Amniotic epithelial cell (primary cell): Measurements from ENCODE around the gene IL18R1.
"Not testable (repeated sequence)": the region's sequence is repeated elsewhere in the genome, so short reads cannot be mapped to it uniquely, and the experiment has no call there.

ENCODE experiments used
- DNase-seq: peaks from one replicate; pipeline ENCODE4 v3.0.0-alpha.2; 2010; ENCODE audit warnings: low read depth

IL18R1 gene

GRCh38 chr2:102355526-102356380 is at the start of gene IL18R1:
TSS of gene IL18R1 (plus strand) at chr2:102355796. CDS start at chr2:102362661, 6,865 bp downstream.
- DNase-seq, result peak; percentile 77

DNA sequence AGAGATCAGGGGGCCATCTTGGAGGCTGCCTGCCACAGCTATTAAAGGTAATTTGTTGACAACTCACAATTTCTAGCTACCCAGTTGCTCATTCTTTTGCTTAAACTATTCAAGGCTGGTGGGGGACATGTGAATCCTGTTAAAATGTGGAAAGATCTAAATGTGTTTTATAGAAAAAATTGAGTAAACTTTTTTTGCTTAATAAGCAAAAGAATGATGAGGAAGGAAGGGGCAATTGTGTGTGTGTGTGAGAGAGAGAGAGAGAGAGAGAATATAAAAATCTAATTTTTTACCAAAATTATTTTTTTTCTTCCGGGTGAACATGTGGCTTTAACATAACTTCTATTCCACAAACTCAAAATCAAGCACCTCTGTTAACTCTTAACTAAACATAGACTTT is 49.5 kb upstream of the IL18R1 start:
- DNase-seq, result no peak

DNA sequence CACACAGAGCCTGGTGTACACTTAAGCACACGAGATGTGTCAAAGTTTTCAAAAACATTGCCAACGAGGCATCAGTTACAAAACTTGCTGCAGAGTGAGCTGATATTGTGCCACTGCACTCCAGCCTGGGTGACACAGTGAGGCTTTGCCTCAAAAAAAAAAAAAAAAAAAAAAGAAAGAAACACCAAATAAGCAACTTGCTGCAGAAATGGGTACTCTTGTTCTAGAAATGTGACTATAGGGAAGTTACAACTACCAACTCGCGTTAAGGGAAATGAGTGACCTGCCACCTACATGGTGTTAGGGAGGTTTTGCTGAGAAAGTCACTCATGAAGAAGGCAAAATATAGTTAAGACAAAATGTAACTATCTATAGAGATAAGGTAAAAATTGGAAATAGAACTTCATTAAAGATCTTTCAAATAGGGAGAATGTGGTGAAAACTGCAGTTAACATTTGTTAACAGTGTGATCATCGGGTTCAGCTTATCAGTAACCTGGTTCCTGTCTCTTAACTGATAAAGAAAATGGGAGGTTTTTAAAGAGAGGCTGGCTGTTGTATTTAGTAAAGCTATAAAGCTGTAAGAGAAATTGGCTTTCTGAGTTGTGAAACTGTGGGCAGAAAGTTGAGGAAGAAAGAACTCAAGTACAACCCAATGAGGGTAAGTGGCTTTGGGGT is 44.5 kb upstream of the IL18R1 start, which contains the start of gene IL1RL1:
TSS of gene IL1RL1 (plus strand) at position 600 of the 677 bp plus-strand sequence. CDS start 26,702 bp downstream, outside the sequence.
- DNase-seq, result peak; percentile 52

- peak; percentile 93 for DNase-seq
Measured at GRCh38 chr2:102313025-102313424, 42.6 kb upstream of the IL18R1 start.

DNA sequence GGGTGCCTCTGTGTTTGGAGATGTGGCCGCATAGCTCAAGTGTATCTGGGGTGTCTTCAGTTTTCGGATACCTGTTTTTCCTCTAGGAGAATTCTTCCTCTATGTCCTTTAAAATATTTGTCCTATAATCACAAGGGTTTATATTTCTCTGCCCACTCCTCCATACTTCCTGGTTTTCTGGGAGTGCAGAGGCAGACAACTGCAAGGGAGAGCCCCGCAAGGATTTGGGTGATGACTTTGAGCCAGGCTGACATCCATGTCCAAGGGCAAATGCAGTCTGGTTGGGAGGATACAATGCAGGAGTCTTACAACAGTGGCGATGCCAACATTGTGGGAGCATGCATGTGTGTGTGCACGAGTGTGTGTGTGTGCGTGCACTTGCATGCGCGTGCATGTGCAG is 42.1 kb upstream of the IL18R1 start:
- DNase-seq, result no peak

- peak; percentile 34 for DNase-seq
Measured at GRCh38 chr2:102313950-102314349, 41.6 kb upstream of the IL18R1 start.

DNA sequence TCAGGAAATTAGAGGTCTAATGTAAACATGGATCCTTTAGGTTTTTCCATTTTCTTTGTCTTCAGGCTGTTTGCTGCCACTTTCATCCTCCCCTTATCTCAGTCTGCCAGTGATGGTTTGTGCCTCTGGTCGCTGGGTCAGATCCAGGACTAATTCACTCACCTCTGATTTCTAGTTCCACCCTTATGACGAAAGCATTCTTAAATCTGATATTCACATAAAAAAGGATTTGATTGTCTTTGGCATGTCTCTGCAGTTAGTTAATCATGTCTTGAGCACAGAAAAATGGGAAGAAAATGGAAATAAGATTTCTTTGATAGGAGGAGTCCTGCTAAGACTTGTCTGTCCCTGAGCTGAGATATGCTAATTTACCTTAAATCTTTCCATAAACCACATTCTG is 39.7 kb upstream of the IL18R1 start:
- DNase-seq, result no peak

GRCh38 chr2:102317715-102318114 is 37.9 kb upstream of the IL18R1 start:
- no peak for DNase-seq

- DNase-seq, result no peak
Measured at GRCh38 chr2:102318437-102318836, 37.2 kb upstream of the IL18R1 start.

- DNase-seq, result peak; percentile 74
Measured at GRCh38 chr2:102321941-102322719, 33.5 kb upstream of the IL18R1 start.

DNA sequence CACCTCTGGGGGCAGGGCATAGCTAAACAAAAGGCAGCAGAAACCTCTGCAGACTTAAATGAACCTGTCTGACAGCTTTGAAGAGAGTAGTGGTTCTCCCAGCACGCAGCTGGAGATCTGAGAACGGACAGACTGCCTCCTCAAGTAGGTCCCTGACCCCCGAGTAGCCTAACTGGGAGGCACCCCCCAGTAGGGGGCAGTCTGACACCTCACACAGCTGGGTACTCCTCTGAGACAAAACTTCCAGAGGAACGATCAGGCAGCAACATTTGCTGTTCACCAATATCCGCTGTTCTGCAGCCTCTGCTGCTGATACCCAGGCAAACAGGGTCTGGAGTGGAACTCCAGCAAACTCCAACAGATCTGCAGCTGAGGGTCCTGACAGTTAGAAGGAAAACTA is 30.7 kb upstream of the IL18R1 start:
- not testable (repeated sequence) for DNase-seq

- peak; percentile 66 for DNase-seq
Measured at GRCh38 chr2:102331311-102331980, 24.1 kb upstream of the IL18R1 start.

DNA sequence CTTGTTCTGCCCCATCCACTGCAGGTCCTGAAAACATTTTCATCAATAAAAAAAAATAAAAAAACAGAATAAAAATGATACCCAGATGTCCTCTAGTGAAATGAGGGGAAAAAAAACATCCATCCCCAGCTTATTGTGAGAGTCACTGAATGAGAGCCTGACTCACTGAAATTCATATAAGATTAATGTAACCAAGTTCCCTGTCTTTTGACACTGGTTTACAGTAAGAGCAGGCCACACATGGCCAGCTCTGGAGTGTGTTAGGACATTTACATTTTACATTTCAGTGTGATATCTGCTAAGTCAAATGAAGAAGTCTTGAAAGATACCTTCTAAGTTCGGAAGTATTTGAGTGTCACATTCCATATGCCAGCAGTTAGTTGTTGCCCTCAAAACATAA is 21.1 kb upstream of the IL18R1 start:
- DNase-seq, result peak; percentile 63

DNA sequence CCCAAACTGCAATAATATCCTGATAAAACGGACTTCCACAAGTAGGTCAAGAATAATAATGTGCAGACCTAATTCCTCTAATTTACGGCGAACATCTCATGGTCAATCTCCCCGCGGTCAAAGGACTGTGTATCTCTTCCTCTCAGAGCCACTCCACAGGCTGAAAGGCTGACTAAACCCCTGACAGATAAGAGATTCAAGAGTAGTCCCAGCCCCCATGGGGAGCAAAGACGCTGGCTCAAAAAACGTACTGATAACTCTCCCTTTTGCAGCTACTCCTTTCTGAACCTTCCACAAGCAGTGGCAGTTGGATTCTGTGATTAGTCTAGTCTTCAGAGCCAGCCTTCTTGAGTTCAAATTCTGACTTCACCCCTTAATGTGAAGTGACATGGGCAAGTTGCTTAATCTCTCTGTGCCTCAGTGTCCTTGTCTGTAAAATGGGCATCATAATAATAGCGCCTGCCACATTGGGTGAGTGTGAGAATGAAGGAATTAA is 19.7 kb upstream of the IL18R1 start:
- peak; percentile 98 for DNase-seq

- DNase-seq, result peak; percentile 70
Measured at GRCh38 chr2:102336502-102336945, 19.1 kb upstream of the IL18R1 start.

DNA sequence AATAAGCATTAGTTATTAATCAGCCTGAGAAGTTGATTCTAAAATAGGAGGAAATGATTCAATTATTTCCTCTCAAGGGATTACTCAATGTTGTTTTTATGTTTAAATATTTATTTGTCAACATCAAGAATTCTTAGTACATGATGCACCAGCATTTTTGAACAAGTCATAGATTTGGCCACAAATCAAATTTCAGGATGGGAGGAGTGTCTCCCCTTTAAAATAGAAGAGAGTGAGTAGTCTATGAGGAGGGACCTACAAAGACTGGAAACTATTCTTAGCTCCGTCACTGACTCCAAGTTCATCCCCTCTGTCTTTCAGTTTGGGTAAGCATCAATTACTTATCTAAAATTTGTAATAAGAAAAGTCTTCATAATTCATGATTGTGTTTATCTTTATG is 18.6 kb upstream of the IL18R1 start:
- DNase-seq, result peak; percentile 82

DNA sequence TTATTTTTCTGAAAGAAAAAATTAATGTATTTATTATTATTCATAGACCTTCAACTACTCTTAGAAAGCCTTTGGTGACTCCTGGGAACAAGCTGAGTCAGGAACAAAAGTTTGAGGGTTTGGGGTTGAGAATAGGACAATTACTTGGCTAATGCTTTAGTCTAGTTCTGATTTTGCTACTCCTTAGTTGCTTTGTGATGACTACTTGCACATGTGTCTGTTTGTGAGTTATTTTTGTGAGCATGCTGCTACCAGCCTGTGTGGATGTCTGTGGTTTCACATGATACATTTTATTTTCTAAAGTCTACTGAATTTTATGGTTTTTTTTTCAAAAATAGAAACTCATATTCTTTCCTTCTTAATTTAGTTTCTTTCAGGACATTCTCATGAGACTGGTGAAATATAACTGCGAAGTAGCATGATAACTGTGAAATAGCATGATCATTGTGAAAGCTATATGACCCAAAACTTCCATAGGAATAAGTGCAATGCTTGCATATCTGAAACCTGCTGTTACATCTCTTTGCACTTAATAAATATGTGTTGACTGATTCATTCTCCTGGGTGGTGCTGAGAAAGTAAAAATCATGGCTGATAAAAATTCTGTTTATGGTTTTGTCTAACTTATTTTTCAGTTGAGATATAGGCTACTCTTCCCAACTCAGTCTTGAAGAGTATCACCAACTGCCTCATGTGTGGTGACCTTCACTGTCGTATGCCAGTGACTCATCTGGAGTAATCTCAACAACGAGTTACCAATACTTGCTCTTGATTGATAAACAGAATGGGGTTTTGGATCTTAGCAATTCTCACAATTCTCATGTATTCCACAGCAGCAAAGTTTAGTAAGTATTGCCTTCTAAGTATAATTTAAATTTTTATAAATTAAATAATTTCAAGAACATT is 17.9 kb upstream of the IL18R1 start:
- DNase-seq, result peak; percentile 52

- DNase-seq, result peak; percentile 57
Measured at GRCh38 chr2:102340778-102341177, 14.8 kb upstream of the IL18R1 start.

- no peak for DNase-seq
Measured at GRCh38 chr2:102342888-102343287, 12.7 kb upstream of the IL18R1 start.

DNA sequence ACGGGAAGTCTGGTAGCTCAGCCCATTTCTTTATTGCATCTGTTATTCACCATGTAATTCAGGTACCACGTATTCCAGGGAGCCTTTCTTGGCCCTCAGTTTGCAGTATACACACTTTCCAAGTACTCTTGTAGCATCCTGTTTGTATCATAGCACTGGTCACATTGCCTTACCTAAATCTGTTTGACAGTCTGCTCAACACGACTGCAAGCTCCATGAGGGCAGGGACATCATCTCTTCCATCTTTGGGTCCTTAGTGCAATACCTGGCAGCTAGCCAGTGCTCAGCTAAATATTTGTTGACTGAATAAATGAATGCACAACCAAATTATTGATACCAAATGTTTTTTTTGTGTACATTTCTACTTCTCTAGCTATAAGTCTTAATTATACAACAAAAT is 11.2 kb upstream of the IL18R1 start:
- peak; percentile 33 for DNase-seq
